Stimulated activated CD4-positive, alpha-beta T cell treated with anti-CD3 and anti-CD28 coated beads, Interleukin-15, amount 100 ng/mL, for 1 hour (primary cell): ENCODE results near the gene SERTAD4.
"Not testable (repeated sequence)": the region's sequence is repeated elsewhere in the genome, so short reads cannot be mapped to it uniquely, and the experiment has no call there.

Source experiments
- DNase-seq, 2 donors: peaks; one replicate each; pipeline ENCODE4 v3.0.0-alpha.2; 2020; ENCODE audit warnings: low read depth in 1 of 2, low spot score in 1 of 2

SERTAD4 gene

GRCh38 chr1:210257698-210258529, 25.3 kb downstream of the SERTAD4 start:
- no peak for DNase-seq

GRCh38 chr1:210259561-210259960, 27.0 kb downstream of the SERTAD4 start:
- no peak for DNase-seq

GRCh38 chr1:210260096-210260495, 27.5 kb downstream of the SERTAD4 start:
- no peak for DNase-seq

GRCh38 chr1:210262167-210262896, 29.7 kb downstream of the SERTAD4 start:
- DNase-seq = no peak

- DNase-seq = no peak
Measured at GRCh38 chr1:210262897-210263272, 30.3 kb downstream of the SERTAD4 start.

- no peak for DNase-seq
Measured at GRCh38 chr1:210263963-210264362, 31.4 kb downstream of the SERTAD4 start.

- no peak for DNase-seq
Measured at GRCh38 chr1:210264496-210265380, 32.1 kb downstream of the SERTAD4 start.

- not testable (repeated sequence) for DNase-seq
Measured at GRCh38 chr1:210265392-210265955, 32.9 kb downstream of the SERTAD4 start.

GRCh38 chr1:210269981-210270380, 37.4 kb downstream of the SERTAD4 start:
- no peak for DNase-seq

GRCh38 chr1:210272666-210273065, 40.1 kb downstream of the SERTAD4 start:
- DNase-seq = no peak

- DNase-seq = no peak
Measured at GRCh38 chr1:210280221-210280620, 47.6 kb downstream of the SERTAD4 start.

GRCh38 chr1:210288116-210288515, 55.5 kb downstream of the SERTAD4 start:
- DNase-seq = no peak

- no peak for DNase-seq
Measured at GRCh38 chr1:210289248-210289647, 56.7 kb downstream of the SERTAD4 start.

GRCh38 chr1:210291081-210291764, 58.6 kb downstream of the SERTAD4 start:
- no peak for DNase-seq

- no peak for DNase-seq
Measured at GRCh38 chr1:210291786-210292230, 59.2 kb downstream of the SERTAD4 start.

- peak in 1 of 2 donors; percentile 19 for DNase-seq
Measured at GRCh38 chr1:210292231-210292871, 59.8 kb downstream of the SERTAD4 start.

GRCh38 chr1:210293171-210293607, 60.6 kb downstream of the SERTAD4 start:
- DNase-seq = no peak

GRCh38 chr1:210294999-210295745, 62.6 kb downstream of the SERTAD4 start:
- DNase-seq = no peak
